GM10266 (cell line): ENCODE measurements around the gene MLLT3.

Experiments
- DNase-seq: peaks from one replicate; pipeline ENCODE4 v3.0.0; 2012; ENCODE audit errors: extremely low spot score
- CTCF ChIP-seq: IDR thresholded peaks from 2 replicates; pipeline ENCODE4 v1.5.1; 2012; ENCODE audit warnings: mild to moderate bottlenecking, low read depth; ENCODE audit not compliant: control insufficient read depth, insufficient read depth; ENCODE audit errors: missing control alignments

MLLT3 gene

GRCh38 chr9:20622330-20623020 is at the start of gene MLLT3:
Gene MLLT3 (minus strand): TSS chr9:20622499.
- no peak for TF ChIP-seq CTCF
- DNase-seq, result peak; percentile 96

- DNase-seq, result no peak
Measured at GRCh38 chr9:20671635-20672034, 49.3 kb upstream of the MLLT3 start.

GRCh38 chr9:20670395-20670794 is 48.1 kb upstream of the MLLT3 start:
- no peak for DNase-seq
- no peak for TF ChIP-seq CTCF

More at GRCh38 chr9:20671635-20672034, 49.3 kb upstream of the MLLT3 start:
- no peak for TF ChIP-seq CTCF

DNA sequence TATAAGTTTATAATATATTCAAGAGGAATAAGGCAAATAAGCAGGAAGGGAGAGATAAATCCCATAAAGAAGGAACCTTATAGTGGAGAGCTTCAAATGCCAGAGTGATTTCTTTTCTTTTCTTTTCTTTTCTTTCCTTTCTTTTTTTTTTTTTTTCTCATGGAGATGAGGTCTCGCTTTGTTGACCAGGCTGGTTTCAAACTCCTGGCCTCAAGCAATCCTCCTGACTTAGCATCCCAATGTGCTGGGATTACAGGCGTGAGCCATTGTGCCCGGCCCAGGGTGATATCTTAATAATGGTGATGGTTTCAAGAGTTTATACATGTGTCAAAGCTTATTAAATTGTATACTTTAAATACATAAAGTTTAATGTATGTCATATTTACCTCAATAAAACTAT is 42.2 kb upstream of the MLLT3 start:
- no peak for DNase-seq
- no peak for TF ChIP-seq CTCF

- no peak for TF ChIP-seq CTCF
- DNase-seq, result no peak
Measured at GRCh38 chr9:20663133-20663532, 40.8 kb upstream of the MLLT3 start.

DNA sequence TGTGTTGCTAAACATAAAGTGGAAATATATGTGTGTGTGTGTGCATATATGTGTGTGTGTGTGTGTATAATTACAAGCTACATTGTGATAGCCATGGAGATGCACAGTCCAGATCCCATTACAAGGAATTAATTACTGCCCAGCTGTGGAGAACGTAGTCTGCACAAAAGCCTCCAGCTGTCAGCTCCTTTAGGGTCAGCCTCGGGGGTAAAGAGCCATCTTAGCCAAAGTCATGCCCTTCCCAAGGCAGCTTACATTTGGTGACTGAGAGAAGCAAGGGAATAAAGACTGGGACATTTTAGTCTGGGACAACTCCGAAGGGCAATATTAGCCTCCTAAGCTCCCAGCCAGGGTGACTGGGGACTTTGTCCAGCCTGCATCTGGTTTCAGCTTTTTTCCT is 39.9 kb upstream of the MLLT3 start:
- no peak for DNase-seq
- TF ChIP-seq CTCF, result no peak

GRCh38 chr9:20659474-20659967 is 37.2 kb upstream of the MLLT3 start:
- no peak for DNase-seq

More at GRCh38 chr9:20659474-20659967, 37.2 kb upstream of the MLLT3 start:
- TF ChIP-seq CTCF, result no peak
